Stimulated activated CD8-positive, alpha-beta memory T cell treated with anti-CD3 and anti-CD28 coated beads, Interleukin-15, amount 100 ng/mL, for 24 hours (primary cell): ENCODE results near the gene SUGP1.

Source experiments
- DNase-seq: peaks from one replicate; pipeline ENCODE4 v3.0.0-alpha.2; 2020; ENCODE audit warnings: low read depth

Gene SUGP1

GRCh38 chr19:19227217-19227616 is 93.1 kb downstream of the SUGP1 start:
- no peak for DNase-seq

- no peak for DNase-seq
Observed at GRCh38 chr19:19226663-19227062, 93.6 kb downstream of the SUGP1 start.

- DNase-seq: no peak
Observed at GRCh38 chr19:19226204-19226603, 94.1 kb downstream of the SUGP1 start.
